IMR-90 (cell line): ENCODE results near the gene COPZ2. TPM values are rescaled to one million over a fixed set of nuclear protein-coding genes. Genes with fewer than 3 reads are reported as not detected.

ENCODE experiments used
- ATAC-seq: fragments of 200-7000 bp; cut with Tn5 transposase; 2 replicates; pipeline ENCODE4 v1.9.1; 2020; ENCODE audit warnings: low read depth, mild to moderate bottlenecking, moderate library complexity
- BruUV-seq: library from RNA; stranded (reverse); fragments of 400-500 nt; replicated peaks from 2 replicates; lab custom pipeline; 2021; lab: Mats Ljungman, UMichigan
- CTCF ChIA-PET: fragments of 300-600 bp; formaldehyde crosslinking; extraction: SDS; loops from one replicate; lab custom pipeline; 2021; ENCODE audit warnings: antibody characterized with exemption; lab: Yijun Ruan, JAX
- POLR2A ChIA-PET: fragments of 300-600 bp; sonication (Branson Sonifier 250); formaldehyde crosslinking; loops from one replicate; lab custom pipeline; 2022; ENCODE audit warnings: antibody characterized with exemption; ENCODE audit not compliant: unreplicated experiment; lab: Charles Lee
- DNase-seq: peaks from one replicate; pipeline ENCODE4 v3.0.0; 2013
- H2AFZ ChIP-seq: replicated peaks from 2 replicates; pipeline ENCODE3; 2013; ENCODE audit warnings: low read length, mild to moderate bottlenecking; ENCODE audit not compliant: poor library complexity
- H2AK5ac ChIP-seq: 2 replicates; pipeline ENCODE4 v1.6.1; 2013; ENCODE audit warnings: low read depth, low read length, inconsistent platforms
- H2AK9ac ChIP-seq: replicated peaks from 2 replicates; pipeline ENCODE3; 2013; ENCODE audit warnings: mild to moderate bottlenecking, low read depth, low read length, moderate library complexity; ENCODE audit not compliant: poor library complexity
- H2BK120ac ChIP-seq: 2 replicates; pipeline ENCODE4 v1.6.1; 2013; ENCODE audit warnings: low read depth, low read length, inconsistent platforms
- H2BK15ac ChIP-seq: 3 replicates; pipeline ENCODE4 v1.6.1; 2013; ENCODE audit warnings: low read depth, low read length, inconsistent platforms
- H2BK20ac ChIP-seq: 2 replicates; pipeline ENCODE4 v1.6.1; 2013; ENCODE audit warnings: low read depth, mild to moderate bottlenecking, inconsistent platforms, low read length, moderate library complexity
- H2BK5ac ChIP-seq: 2 replicates; pipeline ENCODE4 v1.6.1; 2013; ENCODE audit warnings: mild to moderate bottlenecking, low read depth, low read length, inconsistent platforms; ENCODE audit not compliant: poor library complexity, severe bottlenecking
- H3K14ac ChIP-seq: replicated peaks from 2 replicates; pipeline ENCODE4 v1.6.1; 2013; ENCODE audit warnings: low read depth, low read length, inconsistent platforms
- H3K18ac ChIP-seq: 2 replicates; pipeline ENCODE4 v1.6.1; 2013; ENCODE audit warnings: low read depth, low read length, control low read depth
- H3K23ac ChIP-seq: 2 replicates; pipeline ENCODE4 v1.6.1; 2013; ENCODE audit warnings: low read depth, low read length, inconsistent platforms
- H3K27ac ChIP-seq: 2 replicates; pipeline ENCODE4 v1.5.1; 2013; ENCODE audit warnings: mild to moderate bottlenecking, control low read depth, low read length; ENCODE audit not compliant: insufficient read depth
- H3K27me3 ChIP-seq: 2 replicates; pipeline ENCODE4 v1.6.1; 2013; ENCODE audit warnings: low read length; ENCODE audit not compliant: control insufficient read depth, insufficient read depth
- H3K36me3 ChIP-seq: 2 replicates; pipeline ENCODE4 v1.6.1; 2013; ENCODE audit warnings: low read length, mixed read lengths; ENCODE audit not compliant: control insufficient read depth, insufficient read depth
- H3K4ac ChIP-seq: 2 replicates; pipeline ENCODE4 v1.6.1; 2013; ENCODE audit warnings: low read depth, low read length, inconsistent platforms
- H3K4me1 ChIP-seq: 2 replicates; pipeline ENCODE4 v1.6.1; 2013; ENCODE audit warnings: low read length, mixed read lengths; ENCODE audit not compliant: control insufficient read depth, insufficient read depth
- H3K4me2 ChIP-seq: 2 replicates; pipeline ENCODE4 v1.6.1; 2013; ENCODE audit warnings: low read depth, mild to moderate bottlenecking, control low read depth, low read length, moderate library complexity
- H3K4me3 ChIP-seq: 2 replicates; pipeline ENCODE4 v1.5.1; 2013; ENCODE audit warnings: low read depth, mild to moderate bottlenecking, control low read depth, low read length, moderate library complexity; ENCODE audit not compliant: insufficient read depth
- H3K56ac ChIP-seq: 2 replicates; pipeline ENCODE4 v1.6.1; 2013; ENCODE audit warnings: low read length, inconsistent platforms; ENCODE audit not compliant: insufficient read depth; ENCODE audit errors: extremely low read depth
- H3K79me1 ChIP-seq, 2 experiments: 2 replicates each; pipeline ENCODE4 v1.6.1; 2013; ENCODE audit warnings: low read length in 2 of 2, inconsistent platforms in 1 of 2, low read depth in 1 of 2
- H3K9ac ChIP-seq: 2 replicates; pipeline ENCODE4 v1.6.1; 2013; ENCODE audit warnings: low read depth, low read length, control low read depth
- H3K9me1 ChIP-seq: 2 replicates; pipeline ENCODE4 v1.6.1; 2013; ENCODE audit warnings: low read length, inconsistent platforms; ENCODE audit not compliant: insufficient read depth
- H3K9me3 ChIP-seq: 2 replicates; pipeline ENCODE4 v1.6.1; 2013; ENCODE audit warnings: low read length; ENCODE audit not compliant: control insufficient read depth, insufficient read depth
- H4K20me1 ChIP-seq: 2 replicates; pipeline ENCODE4 v1.6.1; 2013; ENCODE audit warnings: low read length, inconsistent platforms; ENCODE audit not compliant: insufficient read depth
- H4K5ac ChIP-seq: 2 replicates; pipeline ENCODE4 v1.6.1; 2013; ENCODE audit warnings: mild to moderate bottlenecking, low read depth, low read length, control low read depth
- H4K8ac ChIP-seq, 2 experiments: 2 replicates each; pipeline ENCODE4 v1.6.1; 2013; ENCODE audit warnings: low read depth in 2 of 2, low read length in 2 of 2, control low read depth in 1 of 2, inconsistent platforms in 1 of 2
- H4K91ac ChIP-seq: 2 replicates; pipeline ENCODE4 v1.6.1; 2013; ENCODE audit warnings: low read depth, low read length, inconsistent platforms; ENCODE audit not compliant: insufficient read depth
- BHLHE40 ChIP-seq: fragments of 150-350 bp; IDR thresholded peaks from 2 replicates; pipeline ENCODE4 v1.6.1; 2016; ENCODE audit warnings: mild to moderate bottlenecking, low read depth, low read length
- CHD1 ChIP-seq: IDR thresholded peaks from 2 replicates; pipeline ENCODE4 v1.6.1; 2012; ENCODE audit warnings: low read depth, low read length, improper control_type of control experiment
- CTCF ChIP-seq: conservative IDR thresholded peaks from 2 replicates; pipeline ENCODE4 v1.5.1; 2012; ENCODE audit warnings: mild to moderate bottlenecking, low read depth, low read length, improper control_type of control experiment
- FOS ChIP-seq: fragments of 150-350 bp; IDR thresholded peaks from 2 replicates; pipeline ENCODE4 v1.6.1; 2016; ENCODE audit warnings: low read depth, low read length
- MAFK ChIP-seq: IDR thresholded peaks from 2 replicates; pipeline ENCODE4 v1.6.1; 2012; ENCODE audit warnings: low read depth, low read length, improper control_type of control experiment
- MAZ ChIP-seq: IDR thresholded peaks from 2 replicates; pipeline ENCODE4 v1.6.1; 2012; ENCODE audit warnings: low read depth, mild to moderate bottlenecking, low read length, improper control_type of control experiment, moderate library complexity, borderline replicate concordance
- MXI1 ChIP-seq: IDR thresholded peaks from 2 replicates; pipeline ENCODE4 v1.6.1; 2012; ENCODE audit warnings: low read depth, mild to moderate bottlenecking, low read length, moderate library complexity, borderline replicate concordance
- POLR2A ChIP-seq: IDR thresholded peaks from 2 replicates; pipeline ENCODE4 v1.6.1; 2012; ENCODE audit warnings: mild to moderate bottlenecking, low read depth, low read length
- RFX5 ChIP-seq: IDR thresholded peaks from 2 replicates; pipeline ENCODE4 v1.8.0; 2012; ENCODE audit warnings: low read depth, mild to moderate bottlenecking, low read length, moderate library complexity
- SMC3 ChIP-seq: fragments of 150-350 bp; IDR thresholded peaks from 2 replicates; pipeline ENCODE4 v1.6.1; 2016; ENCODE audit warnings: low read depth, mild to moderate bottlenecking, antibody characterized with exemption, low read length, moderate library complexity
- WGBS, 2 experiments: methylation state at CpG; one replicate each; pipeline versions ENCODE4 v1.1.5 to v1.1.7; 2013; ENCODE audit warnings: missing lambda C conversion rate in 2 of 2; ENCODE audit not compliant: insufficient read length in 1 of 2; ENCODE audit errors: extremely low coverage in 2 of 2; 5-methylcytosine and 5-hydroxymethylcytosine counted together
- dilution Hi-C: fragments of 300-500 bp; cut with HindIII; formaldehyde crosslinking; loops from one replicate; pipeline ENCODE4 v1.14.3; 2018; ENCODE audit warnings: low sequenced_read_pairs; ENCODE audit not compliant: unreplicated experiment
- in situ Hi-C: fragments of 300-500 bp; cut with MboI; formaldehyde crosslinking; loops from 3 replicates; pipeline ENCODE4 v1.14.3; 2019; ENCODE audit warnings: low sequenced_read_pairs, inconsistent platforms, mixed read lengths
- intact Hi-C: fragments of 100-400 bp; cut with micrococcal nuclease; formaldehyde crosslinking; loops from 2 replicates; pipeline ENCODE4 v1.10.0; 2022
- polyA plus RNA-seq, 3 experiments: library from polyadenylated mRNA; depleted of rRNA; stranded (reverse); fragments of >200 nt; gene quantifications; 2 replicates each; pipeline ENCODE4 v1.2.3, GENCODE V29; 2012; ENCODE audit warnings: low replicate concordance in 1 of 3
- total RNA-seq: library from RNA; depleted of rRNA; stranded (reverse); fragments of >200 nt; gene quantifications from 2 replicates; pipeline ENCODE4 v1.2.3, GENCODE V29; 2012
- TF ChIP-seq, protein P1 (sequence below): fragments of 150-350 bp; IDR thresholded peaks from 2 replicates; pipeline ENCODE4 v1.6.1; 2017; ENCODE audit warnings: mild to moderate bottlenecking, antibody characterized with exemption, low read length, low read depth

COPZ2 gene
- total and polyA plus RNA-seq, 2 of the 4 experiments (the other 2 are of a cell fraction) = 41.0 to 86.1 TPM

- ATAC-seq (peak; percentile 15), DNase-seq (peak; percentile 32)
- Histone ChIP-seq H4K91ac (no peak overlapping the region), H3K56ac (no peak overlapping the region), H2AK5ac (no peak overlapping the region; the same call in 1 of the 2 replicates), H4K5ac (no peak overlapping the region), H2BK20ac (no peak overlapping the region), H3K4ac (no peak overlapping the region), H3K4me2 (peak overlapping the region; percentile 83), H4K8ac (0 out of 4 replicates have a peak overlapping the region, but pooled peaks of 1 of the 2 experiments have one; percentile 42), H2BK5ac (no peak overlapping the region), H4K20me1 (peaks cover 3% of the 10 kb centered on the region; the same call in 1 of the 2 replicates), H3K23ac (no peak overlapping the region), H2BK120ac (0 out of 2 replicates have a peak overlapping the region, but pooled peaks have one; percentile 2), H3K4me3 (peak overlapping the region; percentile 33), H3K27me3 (no peaks in the 10 kb centered on the region), H2AFZ (peak overlapping the region; percentile 92), H3K9ac (no peak overlapping the region), H3K9me3 (no peaks in the 10 kb centered on the region), H3K79me1 (peaks cover 0 to 7% of the 10 kb centered on the region in 2 experiments; a peak in 1 of 4 replicates), H3K4me1 (peaks cover 18% of the 10 kb centered on the region), H3K9me1 (no peaks in the 10 kb centered on the region), H3K18ac (no peak overlapping the region), H3K14ac (no peak overlapping the region), H3K27ac (no peak overlapping the region), H3K36me3 (no peaks in the 10 kb centered on the region), H2AK9ac (peak overlapping the region; percentile 66), H2BK15ac (no peak overlapping the region)
- in situ Hi-C loops (loop anchor here (10.0 kb wide), 1 partner anchor 571 kb away; the partner anchor contains the start of genes HOXB3 and HOXB5), dilution Hi-C loops (no loop called here), intact Hi-C loops (loop anchor here (2.0 to 10.0 kb wide), 2 partner anchors 77 to 311 kb away; partner anchors contain the start of gene CBX1)
- POLR2A ChIA-PET = no interaction called here
- 2% methylated on average over 30 of the region's 54 CpGs; no CpG with 5 or more reads in 1 of the 2 experiments for WGBS, 2 experiments
- CTCF ChIA-PET = interaction anchor here (0.8 kb wide), 1 partner anchor 24 kb away, joined by 3 read pairs; no protein-coding TSS in a partner anchor
- TF ChIP-seq FOS (no peak), CHD1 (no peak), SMC3 (no peak), MAZ (no peak), MXI1 (peak; percentile 87), BHLHE40 (no peak), MAFK (no peak), POLR2A (no peak), CTCF (peak; percentile 22; the same call in 1 of the 2 replicates), RFX5 (no peak)
- TF ChIP-seq, protein P1, sequence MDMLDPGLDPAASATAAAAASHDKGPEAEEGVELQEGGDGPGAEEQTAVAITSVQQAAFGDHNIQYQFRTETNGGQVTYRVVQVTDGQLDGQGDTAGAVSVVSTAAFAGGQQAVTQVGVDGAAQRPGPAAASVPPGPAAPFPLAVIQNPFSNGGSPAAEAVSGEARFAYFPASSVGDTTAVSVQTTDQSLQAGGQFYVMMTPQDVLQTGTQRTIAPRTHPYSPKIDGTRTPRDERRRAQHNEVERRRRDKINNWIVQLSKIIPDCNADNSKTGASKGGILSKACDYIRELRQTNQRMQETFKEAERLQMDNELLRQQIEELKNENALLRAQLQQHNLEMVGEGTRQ = peak; percentile 38
- BruUV-seq = no TSS peak
These were observed 14.0 kb downstream of the COPZ2 start for GRCh38 chr17:48023400-48024148.
